HG03159 (cell line): Measurements from ENCODE around the gene MYO18A.

Source experiments
- ATAC-seq: cut with Tn5 transposase; IDR thresholded peaks from one replicate; pipeline ENCODE4 v1.9.1; 2021; ENCODE audit warnings: mild to moderate bottlenecking, moderate library complexity; ENCODE audit not compliant: unreplicated experiment

The MYO18A gene

DNA sequence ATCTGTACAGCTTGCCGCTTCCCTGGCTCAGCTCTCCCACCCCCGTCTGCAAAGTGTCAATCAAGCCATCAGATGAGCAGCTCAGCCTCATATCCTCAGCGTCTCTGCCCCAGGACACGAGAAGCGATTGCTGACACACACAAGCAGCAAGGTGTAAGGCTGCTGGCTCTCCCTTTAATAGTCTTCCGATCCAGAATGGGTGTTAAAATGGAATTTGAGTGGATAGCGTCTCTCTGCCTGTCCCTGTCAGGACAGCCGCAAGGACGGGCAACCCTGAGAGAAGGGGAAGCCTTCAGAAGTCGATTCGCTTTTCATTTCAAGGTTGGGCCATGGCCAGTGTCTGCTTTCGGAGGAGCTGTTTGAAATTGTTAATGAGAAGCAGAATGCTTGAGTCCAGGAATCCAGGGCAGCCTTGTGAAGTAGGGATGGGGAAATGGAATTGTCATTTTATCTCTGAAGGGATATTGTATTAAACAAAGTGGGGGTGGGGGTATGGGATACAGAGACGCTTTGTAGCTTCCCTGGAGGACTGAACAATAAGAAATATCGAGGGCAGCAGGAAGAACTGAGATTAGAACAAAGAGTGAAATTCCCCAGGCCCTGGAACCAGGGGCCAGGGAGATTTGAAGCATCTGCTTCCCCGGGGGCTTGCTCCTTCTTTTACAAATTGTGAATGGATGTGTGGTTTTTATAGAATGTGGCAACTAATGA is 142.0 kb downstream of the MYO18A start:
- no peak for ATAC-seq

DNA sequence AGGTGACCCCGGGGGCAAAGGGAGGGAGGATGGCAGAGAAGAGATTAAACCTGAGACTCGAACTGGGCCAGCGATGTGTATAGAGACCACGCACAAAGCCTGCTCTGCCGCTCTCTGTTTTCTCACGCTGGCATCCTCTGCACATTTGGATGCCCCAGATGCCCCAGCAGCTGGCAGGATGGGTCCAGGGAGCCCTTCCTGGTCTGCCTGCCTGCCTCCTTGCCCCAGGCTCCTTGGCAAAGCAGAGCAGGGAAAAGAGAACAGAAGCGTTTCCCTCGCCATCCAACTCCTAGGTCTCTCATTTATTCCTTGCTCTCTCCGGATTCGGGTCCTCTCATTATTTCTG is 142.5 kb downstream of the MYO18A start:
- ATAC-seq = no peak

GRCh38 chr17:29036584-29036983 is 143.6 kb downstream of the MYO18A start:
- ATAC-seq = no peak

DNA sequence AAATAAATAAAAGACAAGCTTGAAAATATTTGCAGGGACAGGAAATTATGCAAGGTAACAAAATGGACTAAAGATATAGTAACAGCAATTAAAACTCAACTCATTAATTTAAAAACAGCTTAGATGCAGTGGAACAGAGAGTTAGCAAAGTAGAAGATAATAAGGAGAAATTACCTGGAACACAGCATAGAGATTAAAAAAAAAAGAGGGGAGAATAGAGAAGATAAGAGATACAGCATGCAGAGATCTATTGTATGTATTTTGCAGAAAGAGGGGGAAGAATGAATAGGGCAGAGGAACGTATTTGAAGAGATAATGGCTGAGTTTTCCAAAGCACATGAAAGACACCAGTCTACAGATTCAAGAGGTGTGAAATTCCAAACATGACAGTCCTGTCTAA is 145.7 kb downstream of the MYO18A start:
- no peak for ATAC-seq

DNA sequence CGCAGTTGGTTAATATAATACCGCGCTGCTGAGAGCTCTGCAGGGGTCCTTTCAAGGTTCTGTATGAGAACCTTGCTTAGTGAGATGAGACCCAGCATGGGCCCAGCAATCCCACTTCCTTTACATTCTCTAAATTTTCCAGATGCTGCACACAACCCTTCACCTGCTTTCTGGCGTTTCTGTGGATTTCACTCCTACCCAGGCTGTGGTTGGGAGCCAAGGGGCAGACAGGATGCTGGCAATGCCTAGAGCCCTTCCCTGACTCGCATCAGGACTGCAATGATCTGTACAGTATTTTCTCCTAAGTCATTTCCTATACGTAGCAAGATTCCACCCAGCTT is 147.4 kb downstream of the MYO18A start:
- no peak for ATAC-seq

GRCh38 chr17:29032013-29032856 is 148.0 kb downstream of the MYO18A start:
- ATAC-seq = no peak

- ATAC-seq = no peak
Observed at GRCh38 chr17:29031488-29031887, 148.7 kb downstream of the MYO18A start.

GRCh38 chr17:29024316-29024952 is 155.8 kb downstream of the MYO18A start:
- ATAC-seq = no peak

DNA sequence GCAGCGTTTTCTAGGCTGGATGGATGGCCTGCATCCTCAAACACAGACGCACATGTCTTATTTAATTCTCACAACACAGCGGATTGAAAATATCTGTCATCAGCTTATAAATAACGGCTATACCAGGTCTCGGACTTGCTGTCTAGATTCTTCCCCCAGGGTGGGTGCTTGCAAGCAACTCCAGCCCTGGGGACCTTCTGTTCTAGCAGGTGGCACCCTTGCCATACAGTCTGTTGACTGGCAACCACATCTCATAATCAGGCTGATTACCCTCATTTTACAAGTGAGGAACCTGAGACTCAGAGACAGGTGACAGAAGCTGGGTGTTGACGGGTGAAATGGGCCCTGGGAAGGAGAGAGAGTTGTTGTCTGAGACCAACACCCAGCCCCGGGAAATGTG is 158.1 kb downstream of the MYO18A start:
- ATAC-seq = no peak

- no peak for ATAC-seq
Observed at GRCh38 chr17:29021226-29021625, 159.0 kb downstream of the MYO18A start.
